GM19240 (cell line): ENCODE measurements around the gene RAP1GAP.
"Not testable (repeated sequence)": the region's sequence is repeated elsewhere in the genome, so short reads cannot be mapped to it uniquely, and the experiment has no call there.

Experiments
- DNase-seq: peaks from one replicate; pipeline ENCODE4 v3.0.0; 2011; ENCODE audit warnings: low spot score; ENCODE audit not compliant: insufficient read length

Gene RAP1GAP

GRCh38 chr1:21572735-21573277, 96.4 kb downstream of the RAP1GAP start:
- no peak for DNase-seq

GRCh38 chr1:21572221-21572620, 96.9 kb downstream of the RAP1GAP start:
- DNase-seq = no peak

GRCh38 chr1:21570885-21571284, 98.3 kb downstream of the RAP1GAP start:
- no peak for DNase-seq

GRCh38 chr1:21570528-21570875, 98.7 kb downstream of the RAP1GAP start:
- no peak for DNase-seq

GRCh38 chr1:21569820-21570527, 99.2 kb downstream of the RAP1GAP start:
- DNase-seq = no peak

- no peak for DNase-seq
These were observed 100.3 kb downstream of the RAP1GAP start for GRCh38 chr1:21568809-21569385.

- DNase-seq = no peak
These were observed 101.0 kb downstream of the RAP1GAP start for GRCh38 chr1:21568006-21568746.

GRCh38 chr1:21567241-21568005, 101.7 kb downstream of the RAP1GAP start:
- DNase-seq = no peak

- not testable (repeated sequence) for DNase-seq
These were observed 102.8 kb downstream of the RAP1GAP start for GRCh38 chr1:21566361-21566760.

- no peak for DNase-seq
These were observed 103.9 kb downstream of the RAP1GAP start for GRCh38 chr1:21565285-21565684.

- DNase-seq = no peak
These were observed 104.5 kb downstream of the RAP1GAP start for GRCh38 chr1:21564521-21565095.

- no peak for DNase-seq
These were observed 105.2 kb downstream of the RAP1GAP start for GRCh38 chr1:21563971-21564370.

GRCh38 chr1:21562896-21563295, 106.3 kb downstream of the RAP1GAP start:
- no peak for DNase-seq

GRCh38 chr1:21560916-21561638, 108.1 kb downstream of the RAP1GAP start:
- no peak for DNase-seq

- DNase-seq = no peak
These were observed 109.2 kb downstream of the RAP1GAP start for GRCh38 chr1:21559788-21560567.

GRCh38 chr1:21553116-21553926, 115.8 kb downstream of the RAP1GAP start:
- no peak for DNase-seq

GRCh38 chr1:21552715-21553114, 116.4 kb downstream of the RAP1GAP start:
- no peak for DNase-seq

GRCh38 chr1:21550866-21551475, 118.2 kb downstream of the RAP1GAP start:
- DNase-seq = no peak
